Embryonic facial prominence (tissue), 1 donor: Measurements from ENCODE around the gene MSMB.
"Not testable (repeated sequence)": the region's sequence is repeated elsewhere in the genome, so short reads cannot be mapped to it uniquely, and the experiment has no call there.

Source experiments
- DNase-seq: peaks from one replicate; pipeline ENCODE4 v3.0.0-alpha.2; 2016; ENCODE audit errors: extremely low spot score

Gene MSMB

GRCh38 chr10:46006219-46006618, 39.9 kb downstream of the MSMB start:
- DNase-seq: no peak

GRCh38 chr10:46005383-46005782, 40.7 kb downstream of the MSMB start:
- DNase-seq: no peak

- DNase-seq: no peak
Observed at GRCh38 chr10:46004963-46005362, 41.1 kb downstream of the MSMB start.

- DNase-seq: no peak
Observed at GRCh38 chr10:46002916-46003693, 43.0 kb downstream of the MSMB start.

- DNase-seq: not testable (repeated sequence)
Observed at GRCh38 chr10:46002189-46002687, 43.8 kb downstream of the MSMB start.

GRCh38 chr10:46001187-46001756, 44.8 kb downstream of the MSMB start:
- DNase-seq: no peak

GRCh38 chr10:46000538-46000937, 45.5 kb downstream of the MSMB start:
- DNase-seq: no peak

- not testable (repeated sequence) for DNase-seq
Observed at GRCh38 chr10:45999955-46000354, 46.1 kb downstream of the MSMB start.

GRCh38 chr10:45997994-45998763, 47.9 kb downstream of the MSMB start:
- no peak for DNase-seq

GRCh38 chr10:45997557-45997956, 48.5 kb downstream of the MSMB start:
- DNase-seq: no peak

- not testable (repeated sequence) for DNase-seq
Observed at GRCh38 chr10:45985590-45985989, 60.5 kb downstream of the MSMB start.

- DNase-seq: not testable (repeated sequence)
Observed at GRCh38 chr10:45984473-45984872, 61.6 kb downstream of the MSMB start.

- not testable (repeated sequence) for DNase-seq
Observed at GRCh38 chr10:45983538-45984186, 62.4 kb downstream of the MSMB start.
